ENCODE results near the gene RFT1. TPM values are rescaled to one million over a fixed set of nuclear protein-coding genes. Genes with fewer than 3 reads are reported as not detected.

RFT1 gene
- total and polyA plus RNA-seq, 4 donors: 10.8 to 23.1 (median 21.6) TPM

GRCh38 chr3:53131096-53131495, 861 bp upstream of the RFT1 start:
- no peaks in the 10 kb centered on the region for H3K27me3 ChIP-seq (ENCODE audit: control insufficient read depth in 3 of 3, insufficient read depth in 3 of 3, low read length in 2 of 3)
- DNase-seq (no peak), ATAC-seq (ENCODE audit: insufficient read depth, low FRiP score) (no peak)
- H3K27ac ChIP-seq (ENCODE audit: low read depth in 1 of 2, low read length in 1 of 2): peak overlapping the region; percentile 97 to 98
- H3K4me1 ChIP-seq (ENCODE audit: control insufficient read depth in 5 of 5, insufficient read depth in 5 of 5, low read length in 5 of 5): peaks cover 0 to 24% (median 10%) of the 10 kb centered on the region in 5 donors
- H3K4me3 ChIP-seq: no peak overlapping the region
- peak overlapping the region in 1 of 2 donors; percentile 96 for H3K9ac ChIP-seq (ENCODE audit: insufficient read depth in 1 of 2, low read length in 2 of 2)
- peaks cover 0 to 2% (median 0%) of the 10 kb centered on the region in 4 donors for H3K9me3 ChIP-seq (ENCODE audit: control insufficient read depth in 4 of 4, insufficient read depth in 3 of 4, low read length in 3 of 4)
- peaks cover 0 to 2% (median 0%) of the 10 kb centered on the region in 4 donors for H3K36me3 ChIP-seq (ENCODE audit: control insufficient read depth in 4 of 4, insufficient read depth in 4 of 4, low read length in 4 of 4)
- WGBS, 2 donors: 87 to 88% methylated on average over 4 of the region's 4 CpGs
- no peak for TF ChIP-seq CTCF (IDR thresholded peaks at IDR 0.05; ENCODE audit: control extremely low read depth, extremely low read depth)

- ATAC-seq (ENCODE audit: insufficient read depth, low FRiP score): no peak
- 66 to 82% methylated on average over 3 of the region's 3 CpGs for WGBS, 2 donors
Measured at GRCh38 chr3:53129344-53129743, 891 bp downstream of the RFT1 start.

DNA sequence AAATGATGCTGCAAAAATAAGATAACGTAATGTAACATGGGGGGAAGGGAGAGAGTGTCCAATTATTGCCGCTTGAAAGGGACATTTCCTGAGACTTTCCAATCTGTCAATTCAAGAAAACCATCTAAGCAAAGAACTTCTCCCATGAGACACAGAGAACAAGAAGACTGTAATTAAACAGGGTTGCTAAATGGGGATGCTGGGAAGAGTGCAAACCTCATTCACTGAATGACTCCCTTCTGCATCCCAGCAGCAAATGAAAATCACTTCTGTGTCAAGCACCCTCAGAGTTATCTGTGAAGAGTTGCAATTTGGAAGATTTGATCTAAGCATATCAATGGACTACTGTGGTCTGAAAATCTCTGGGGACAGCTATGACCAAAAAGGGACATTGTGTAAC, 3.6 kb downstream of the RFT1 start:
- Histone ChIP-seq H3K36me3 (ENCODE audit: control insufficient read depth in 4 of 4, insufficient read depth in 4 of 4, low read length in 4 of 4) (peaks cover 7 to 26% (median 23%) of the 10 kb centered on the region in 4 donors), H3K27ac (ENCODE audit: low read depth in 1 of 2, low read length in 1 of 2) (no peak overlapping the region), H3K27me3 (ENCODE audit: control insufficient read depth in 3 of 3, insufficient read depth in 3 of 3, low read length in 2 of 3) (no peaks in the 10 kb centered on the region), H3K4me3 (no peak overlapping the region), H3K9me3 (ENCODE audit: control insufficient read depth in 4 of 4, insufficient read depth in 3 of 4, low read length in 3 of 4) (peaks cover 0 to 2% (median 0%) of the 10 kb centered on the region in 4 donors), H3K4me1 (ENCODE audit: control insufficient read depth in 5 of 5, insufficient read depth in 5 of 5, low read length in 5 of 5) (peaks cover 0 to 18% (median 10%) of the 10 kb centered on the region in 5 donors), H3K9ac (ENCODE audit: insufficient read depth in 1 of 2, low read length in 2 of 2) (no peak overlapping the region)
- ATAC-seq (ENCODE audit: insufficient read depth, low FRiP score) (no peak), DNase-seq (no peak)
- 95 to 99% methylated on average over 2 of the region's 2 CpGs for WGBS, 2 donors
- TF ChIP-seq CTCF (IDR thresholded peaks at IDR 0.05; ENCODE audit: control extremely low read depth, extremely low read depth): no peak

More at GRCh38 chr3:53129344-53129743, 891 bp downstream of the RFT1 start:
- Histone ChIP-seq H3K27me3 (ENCODE audit: control insufficient read depth in 3 of 3, insufficient read depth in 3 of 3, low read length in 2 of 3) (no peaks in the 10 kb centered on the region), H3K36me3 (ENCODE audit: control insufficient read depth in 4 of 4, insufficient read depth in 4 of 4, low read length in 4 of 4) (peaks cover 4 to 9% (median 6%) of the 10 kb centered on the region in 4 donors), H3K4me3 (peak overlapping the region; percentile 97), H3K4me1 (ENCODE audit: control insufficient read depth in 5 of 5, insufficient read depth in 5 of 5, low read length in 5 of 5) (peaks cover 0 to 18% (median 10%) of the 10 kb centered on the region in 5 donors), H3K9me3 (ENCODE audit: control insufficient read depth in 4 of 4, insufficient read depth in 3 of 4, low read length in 3 of 4) (peaks cover 0 to 2% (median 0%) of the 10 kb centered on the region in 4 donors), H3K9ac (ENCODE audit: insufficient read depth in 1 of 2, low read length in 2 of 2) (peak overlapping the region; percentile 77 to 99), H3K27ac (ENCODE audit: low read depth in 1 of 2, low read length in 1 of 2) (peak overlapping the region in 1 of 2 donors; percentile 98)
- no peak for DNase-seq
- TF ChIP-seq CTCF (IDR thresholded peaks at IDR 0.05; ENCODE audit: control extremely low read depth, extremely low read depth): no peak

DNA sequence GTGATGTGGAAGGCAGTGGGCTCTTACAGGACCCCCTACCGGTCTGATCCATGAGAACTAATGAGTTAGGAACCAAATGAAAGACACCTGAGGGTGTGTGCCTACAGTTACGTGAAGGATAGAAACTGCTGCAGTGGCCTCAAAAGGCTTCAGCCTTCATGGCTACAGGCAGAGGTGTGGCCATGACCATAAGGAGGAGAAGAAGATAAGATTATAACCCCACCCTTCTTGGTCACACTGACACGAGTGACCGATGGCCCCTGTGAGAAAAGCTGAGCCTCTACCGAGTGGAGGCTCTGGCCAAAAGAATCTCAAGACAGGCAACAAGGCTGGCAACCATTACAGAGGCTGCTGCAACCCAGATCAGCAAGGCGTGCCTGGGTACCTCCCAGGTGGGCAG, 6.3 kb downstream of the RFT1 start:
- H3K27ac ChIP-seq (ENCODE audit: low read depth in 1 of 2, low read length in 1 of 2): no peak overlapping the region
- peaks cover 9 to 47% (median 35%) of the 10 kb centered on the region in 4 donors for H3K36me3 ChIP-seq (ENCODE audit: control insufficient read depth in 4 of 4, insufficient read depth in 4 of 4, low read length in 4 of 4)
- ATAC-seq (ENCODE audit: insufficient read depth, low FRiP score): no peak

More for the DNA sequence above, 6.3 kb downstream of the RFT1 start:
- Histone ChIP-seq H3K9ac (ENCODE audit: insufficient read depth in 1 of 2, low read length in 2 of 2) (no peak overlapping the region), H3K9me3 (ENCODE audit: control insufficient read depth in 4 of 4, insufficient read depth in 3 of 4, low read length in 3 of 4) (no peaks in the 10 kb centered on the region), H3K4me3 (no peak overlapping the region), H3K27me3 (ENCODE audit: control insufficient read depth in 3 of 3, insufficient read depth in 3 of 3, low read length in 2 of 3) (no peaks in the 10 kb centered on the region), H3K4me1 (ENCODE audit: control insufficient read depth in 5 of 5, insufficient read depth in 5 of 5, low read length in 5 of 5) (peaks cover 0 to 4% (median under 1%) of the 10 kb centered on the region in 5 donors)
- whole genome bisulfite sequencing, 2 donors: 92 to 93% methylated on average over 6 of the region's 6 CpGs
- no peak for DNase-seq
- TF ChIP-seq CTCF (IDR thresholded peaks at IDR 0.05; ENCODE audit: control extremely low read depth, extremely low read depth): no peak

Data from lung (tissue), 12 donors.